Stimulated activated CD4-positive, alpha-beta T cell treated with anti-CD3 and anti-CD28 coated beads, Interleukin-2, amount 100 ng/mL, for 48 hours (primary cell): ENCODE results near the gene HSD17B3.
"Not testable (repeated sequence)": the region's sequence is repeated elsewhere in the genome, so short reads cannot be mapped to it uniquely, and the experiment has no call there.

Experiments used
- DNase-seq, 2 donors: peaks; one replicate each; pipeline ENCODE4 v3.0.0-alpha.2; 2020

Gene HSD17B3

GRCh38 chr9:96305171-96305570, 3.2 kb upstream of the HSD17B3 start:
- DNase-seq = no peak

DNA sequence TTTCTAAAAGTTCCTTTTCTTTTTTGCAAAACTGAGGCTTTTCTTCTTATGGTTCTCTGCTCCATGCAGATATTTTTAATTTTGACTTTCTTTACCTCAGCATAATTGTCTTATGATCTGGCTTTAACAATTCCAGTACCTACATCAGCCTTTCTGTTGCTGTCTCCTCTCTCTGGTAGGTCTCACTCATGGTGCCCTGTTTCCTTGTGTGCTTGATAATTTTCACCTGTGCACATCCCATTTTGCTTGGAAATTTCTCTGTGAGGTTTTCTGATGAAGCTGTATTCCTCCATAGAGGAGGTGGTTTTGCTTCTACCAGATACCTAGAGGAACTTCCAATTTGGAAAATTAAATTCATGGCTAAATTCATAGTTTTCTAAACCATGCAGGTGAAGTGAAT, 2.3 kb upstream of the HSD17B3 start:
- DNase-seq = no peak

GRCh38 chr9:96299823-96300222, 2.2 kb downstream of the HSD17B3 start:
- DNase-seq = no peak

- no peak for DNase-seq
These were observed 7.8 kb downstream of the HSD17B3 start for GRCh38 chr9:96294159-96294545.

DNA sequence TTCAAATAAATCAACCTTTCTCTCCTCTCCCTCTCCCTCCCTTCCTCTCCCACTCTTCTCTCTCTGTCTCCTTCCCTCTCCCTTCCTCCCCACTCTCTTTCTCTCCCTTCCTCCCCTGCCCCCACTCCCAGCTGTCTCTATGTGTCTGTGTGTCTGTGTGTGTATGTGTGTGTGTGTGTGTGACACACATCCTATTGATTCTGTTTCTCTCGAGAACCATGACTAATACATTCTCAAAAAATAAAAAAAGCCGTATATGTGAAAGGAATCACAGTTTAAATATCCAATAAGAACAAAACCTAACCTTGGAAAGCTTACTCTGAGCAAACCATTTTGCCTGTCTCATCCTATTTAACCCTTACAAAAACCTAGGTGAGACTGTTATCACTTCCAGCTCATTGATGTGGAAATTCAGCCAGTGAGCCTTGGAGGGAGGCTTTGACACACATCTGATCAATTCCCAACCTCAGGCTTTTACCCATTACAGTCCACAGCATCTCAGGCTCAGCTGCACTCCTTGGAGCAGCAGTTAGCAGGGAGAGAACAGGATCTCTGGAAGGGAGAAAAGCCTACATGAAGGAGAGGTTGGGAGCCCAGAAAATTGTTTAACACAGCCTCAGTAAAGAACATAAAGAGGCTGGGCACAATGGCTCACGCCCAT, 8.3 kb downstream of the HSD17B3 start:
- DNase-seq = no peak

DNA sequence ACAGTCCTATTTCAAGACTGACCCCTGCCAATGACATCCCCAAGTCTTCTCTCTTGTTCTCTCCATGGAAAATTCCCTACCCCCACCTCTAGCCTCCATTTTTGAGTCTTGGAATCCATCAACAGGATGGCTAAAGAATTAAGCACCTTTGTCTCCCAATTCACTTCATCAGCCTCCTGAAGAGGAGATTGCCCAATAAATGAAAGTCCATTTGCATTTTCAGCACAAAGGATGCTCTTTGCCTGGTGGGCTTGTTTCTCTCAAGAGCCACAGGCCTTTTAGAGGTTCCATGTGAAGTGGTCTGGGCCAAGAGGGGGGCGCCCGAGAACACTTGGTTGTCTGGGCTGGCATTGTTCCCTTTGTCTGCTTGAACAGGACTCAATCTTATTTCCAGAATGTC, 12.6 kb downstream of the HSD17B3 start:
- DNase-seq = no peak

- no peak for DNase-seq
These were observed 20.3 kb downstream of the HSD17B3 start for GRCh38 chr9:96281641-96282040.

- no peak for DNase-seq
These were observed 22.0 kb downstream of the HSD17B3 start for GRCh38 chr9:96279932-96280331.

GRCh38 chr9:96274939-96275338, 27.0 kb downstream of the HSD17B3 start:
- no peak for DNase-seq

DNA sequence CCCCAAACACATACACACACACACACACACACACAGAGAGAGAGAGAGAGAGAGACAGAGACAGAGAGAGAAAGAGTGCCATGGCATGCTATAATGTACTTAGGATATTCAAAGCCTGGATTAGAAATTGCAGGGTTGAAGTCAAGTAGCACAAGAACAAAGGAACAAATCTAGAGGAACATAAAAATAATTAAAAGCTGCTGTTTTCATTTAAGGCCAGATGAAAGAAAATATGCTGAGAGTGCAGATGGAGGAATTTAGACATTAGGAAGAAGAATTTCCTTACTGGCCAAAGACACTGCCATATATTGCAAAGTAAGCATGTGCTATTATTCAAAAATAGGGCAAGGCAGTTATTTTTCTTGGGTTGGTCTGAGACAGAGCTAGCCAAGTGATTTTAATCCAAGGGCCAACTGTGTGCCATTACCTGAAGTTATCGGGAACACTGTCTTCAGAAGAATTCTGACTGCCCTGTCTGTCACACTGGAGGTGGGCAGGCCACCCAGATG, 31.7 kb downstream of the HSD17B3 start:
- DNase-seq = no peak

DNA sequence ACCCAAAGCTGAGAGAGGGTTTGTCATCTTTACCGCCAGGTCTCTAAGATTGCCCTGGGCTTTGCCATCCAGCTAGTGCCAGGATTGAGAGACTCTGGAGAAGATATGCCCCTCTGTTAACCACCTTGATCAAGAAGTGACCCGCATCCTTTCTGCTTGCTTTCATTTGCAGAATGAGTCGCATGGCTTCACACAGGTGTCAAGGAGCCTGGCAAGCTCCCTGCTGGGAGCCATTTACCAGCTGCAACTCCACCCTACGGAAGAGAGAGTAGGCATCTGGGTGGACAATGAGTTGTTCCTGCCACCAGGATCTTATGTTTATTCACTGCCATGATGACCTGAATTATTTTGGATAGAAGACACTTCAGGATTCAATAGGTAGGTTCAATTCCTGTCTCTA, 43.0 kb downstream of the HSD17B3 start:
- no peak for DNase-seq

DNA sequence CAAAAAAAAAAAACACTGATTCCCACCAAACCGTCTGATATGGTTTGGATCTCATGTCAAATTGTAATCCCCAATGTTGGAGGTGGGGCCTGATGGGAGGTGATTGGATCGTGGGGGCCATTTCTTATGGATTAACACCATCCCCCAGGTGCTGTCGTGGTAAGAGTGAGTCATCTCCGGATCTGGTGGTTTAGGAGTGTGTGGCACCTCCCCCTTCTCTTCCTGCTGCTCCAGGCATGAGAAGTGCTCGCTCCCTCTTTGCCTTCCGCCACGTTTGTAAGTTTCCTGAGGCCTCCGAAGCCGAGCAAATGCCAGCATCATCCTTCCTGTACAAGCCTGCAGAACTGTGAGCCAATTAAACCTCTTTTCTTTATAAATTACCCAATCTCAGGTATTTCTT, 45.2 kb downstream of the HSD17B3 start:
- DNase-seq = no peak

- DNase-seq = no peak
These were observed 46.3 kb downstream of the HSD17B3 start for GRCh38 chr9:96255698-96256097.

DNA sequence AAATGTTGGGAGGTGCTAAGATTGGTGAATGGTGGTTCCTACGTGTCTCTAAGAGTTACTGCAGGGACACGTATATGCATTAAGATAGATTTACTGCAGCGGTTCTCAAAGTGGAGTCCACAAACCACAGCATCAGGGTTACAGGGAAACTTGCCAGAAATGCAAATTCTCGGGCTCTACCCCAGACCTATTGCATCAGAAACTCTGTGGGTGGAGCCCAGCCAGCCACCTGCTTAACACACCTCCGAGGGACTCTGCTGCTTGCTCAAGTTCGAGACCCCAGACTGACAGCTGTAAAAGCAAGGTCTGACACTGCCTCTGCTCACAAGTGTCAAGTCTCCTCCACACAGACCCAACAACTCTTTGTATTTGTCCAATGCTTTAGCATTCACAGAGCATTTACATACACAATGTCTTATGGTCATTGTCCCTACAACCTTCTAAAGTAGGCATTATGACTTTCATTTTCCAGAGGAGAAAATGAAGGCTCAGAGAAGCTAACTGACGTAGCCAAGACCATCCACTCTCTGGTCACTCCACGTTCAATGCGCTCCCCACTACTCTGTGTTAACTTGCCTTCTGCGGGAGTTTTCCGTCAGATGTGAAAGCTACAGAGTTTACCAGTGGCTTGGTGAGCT, 48.8 kb downstream of the HSD17B3 start:
- no peak for DNase-seq

DNA sequence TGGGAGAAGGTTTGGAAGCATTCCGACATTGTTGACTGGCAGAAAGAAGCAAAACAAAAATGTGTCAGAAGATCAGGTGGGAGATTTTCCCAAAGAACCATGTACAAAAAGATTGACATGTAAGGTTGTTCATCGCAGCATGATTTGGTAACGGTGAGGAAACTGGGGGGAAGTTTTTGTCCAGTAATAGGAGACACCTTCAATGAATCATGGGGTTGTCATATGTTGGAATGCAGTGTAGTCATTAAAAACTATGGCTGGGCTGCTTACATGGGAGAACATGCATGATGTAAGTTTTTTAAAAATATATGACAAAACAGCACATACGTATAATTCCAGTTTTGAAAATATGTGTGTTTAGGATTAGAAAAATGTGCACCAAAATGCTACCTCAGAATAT, 50.5 kb downstream of the HSD17B3 start:
- no peak for DNase-seq

DNA sequence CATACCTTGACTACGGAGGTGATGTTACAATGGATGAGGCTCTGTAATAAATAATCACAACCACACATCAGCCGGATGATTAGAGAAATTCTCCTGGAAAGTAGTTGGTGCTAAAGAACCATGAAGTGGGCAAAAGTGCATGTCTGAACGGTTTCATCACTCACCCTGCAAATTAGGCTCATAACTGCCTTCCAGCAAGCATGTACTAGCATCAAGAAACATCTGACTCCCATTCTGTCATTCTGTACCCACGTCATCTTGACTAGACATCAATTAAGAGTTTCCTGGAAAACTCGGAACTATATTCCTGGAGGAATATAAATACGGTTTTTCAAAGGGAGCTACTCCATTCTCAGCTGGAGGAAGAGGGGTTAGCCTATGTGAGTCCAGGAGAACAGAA, 52.2 kb downstream of the HSD17B3 start:
- DNase-seq = no peak

DNA sequence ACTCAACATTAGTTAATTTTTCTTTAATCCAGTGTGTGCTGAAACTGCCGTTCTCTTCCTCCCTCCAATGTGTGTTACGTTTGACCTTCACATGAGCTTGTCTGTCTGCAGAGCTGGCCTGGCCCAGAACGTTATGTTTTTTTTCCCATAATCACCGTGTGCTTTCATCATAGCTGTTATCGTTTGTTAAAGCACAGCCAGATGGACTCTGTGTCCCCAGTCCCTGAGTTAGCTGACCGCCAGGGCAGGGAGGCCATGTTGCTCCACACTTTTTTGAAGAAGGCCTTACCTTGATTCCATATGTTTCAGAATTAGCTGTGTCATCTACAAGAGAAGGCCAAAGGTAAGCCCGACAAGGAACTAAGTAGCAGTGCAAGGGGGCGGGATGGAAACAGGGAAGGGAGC, 55.7 kb downstream of the HSD17B3 start:
- DNase-seq = no peak

DNA sequence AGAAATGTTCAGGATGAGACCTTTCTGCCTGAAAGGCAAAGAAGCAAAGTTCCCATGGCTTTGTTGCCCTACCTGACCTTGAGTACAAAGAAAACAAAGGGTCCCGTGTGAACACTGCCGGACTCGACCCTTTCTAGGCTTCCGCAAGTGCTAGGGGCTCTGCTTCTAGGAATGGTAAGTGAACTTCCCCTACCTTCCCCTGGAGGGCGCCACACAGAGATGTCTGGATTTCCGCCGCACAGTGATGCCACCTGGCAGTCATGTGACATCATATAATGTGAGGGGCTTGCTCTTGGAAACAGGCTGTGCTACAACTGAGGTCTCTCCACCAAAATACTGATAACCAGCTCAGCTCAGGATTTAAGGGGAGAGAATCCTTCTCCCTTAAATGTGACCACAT, 56.6 kb downstream of the HSD17B3 start:
- peak in 1 of 2 donors; percentile 10 for DNase-seq

GRCh38 chr9:96243778-96244177, 58.2 kb downstream of the HSD17B3 start:
- no peak for DNase-seq

GRCh38 chr9:96242811-96243210, 59.2 kb downstream of the HSD17B3 start:
- no peak for DNase-seq

GRCh38 chr9:96241391-96241809, 60.6 kb downstream of the HSD17B3 start:
- DNase-seq = peak; percentile 46 to 54

DNA sequence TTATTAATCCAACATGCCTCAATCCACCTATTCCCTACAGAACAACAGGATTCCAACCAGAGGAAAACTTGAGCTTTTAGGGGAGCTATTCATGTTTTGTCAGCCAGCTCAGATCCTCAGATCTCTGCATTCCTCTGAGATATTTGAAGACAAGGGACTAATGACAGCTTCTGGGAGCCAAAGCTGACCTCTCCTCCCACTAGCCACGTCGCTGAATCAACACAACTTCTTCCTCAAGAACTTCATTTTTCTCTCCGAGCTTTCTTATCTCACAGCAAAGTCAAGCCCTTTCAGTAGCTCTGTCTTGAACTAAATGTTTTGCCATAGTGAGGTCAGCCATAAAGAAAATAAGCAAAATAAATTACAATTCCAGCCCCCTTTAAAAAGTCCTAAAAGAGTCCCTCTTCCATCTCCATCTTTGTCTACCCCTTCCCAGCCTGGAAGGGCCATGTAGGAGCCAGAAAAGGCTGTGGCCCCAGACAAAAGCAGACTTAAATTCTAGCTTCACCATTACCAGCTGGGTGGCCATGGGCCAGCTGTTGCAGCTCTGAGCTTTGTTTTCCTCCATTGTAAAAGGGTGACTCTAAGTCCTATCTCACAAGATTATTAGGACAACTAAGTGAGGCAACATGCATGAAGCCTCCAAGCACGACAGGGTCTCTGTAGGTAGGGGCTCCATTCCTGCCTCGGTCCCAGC, 65.0 kb downstream of the HSD17B3 start:
- DNase-seq = no peak

GRCh38 chr9:96236337-96236736, 65.6 kb downstream of the HSD17B3 start:
- not testable (repeated sequence) for DNase-seq
